IPS-20b (cell line): ENCODE measurements around the gene TBX20.
"Not testable (repeated sequence)": the region's sequence is repeated elsewhere in the genome, so short reads cannot be mapped to it uniquely, and the experiment has no call there.

Source experiments
- H3K27ac ChIP-seq: one replicate; pipeline ENCODE4 v1.5.1; 2013; ENCODE audit warnings: low read length
- H3K27me3 ChIP-seq: 2 replicates; pipeline ENCODE4 v1.6.1; 2013; ENCODE audit warnings: mild to moderate bottlenecking, low read length, inconsistent platforms; ENCODE audit not compliant: insufficient read depth
- H3K36me3 ChIP-seq: 2 replicates; pipeline ENCODE4 v1.6.1; 2013; ENCODE audit warnings: low read depth, mild to moderate bottlenecking, inconsistent platforms, low read length, moderate library complexity; ENCODE audit not compliant: insufficient read depth
- H3K4me1 ChIP-seq: 2 replicates; pipeline ENCODE4 v1.6.1; 2013; ENCODE audit warnings: mild to moderate bottlenecking, control low read depth, inconsistent platforms, low read length, moderate library complexity; ENCODE audit not compliant: insufficient read depth
- H3K4me3 ChIP-seq: 2 replicates; pipeline ENCODE4 v1.5.1; 2013; ENCODE audit warnings: mild to moderate bottlenecking, low read length, inconsistent platforms
- H3K9ac ChIP-seq: 2 replicates; pipeline ENCODE4 v1.6.1; 2013; ENCODE audit warnings: low read depth, mild to moderate bottlenecking, inconsistent platforms, low read length, moderate library complexity
- H3K9me3 ChIP-seq: 2 replicates; pipeline ENCODE4 v1.6.1; 2013; ENCODE audit warnings: mild to moderate bottlenecking, low read depth, low read length, inconsistent platforms; ENCODE audit not compliant: insufficient read depth

The TBX20 gene

DNA sequence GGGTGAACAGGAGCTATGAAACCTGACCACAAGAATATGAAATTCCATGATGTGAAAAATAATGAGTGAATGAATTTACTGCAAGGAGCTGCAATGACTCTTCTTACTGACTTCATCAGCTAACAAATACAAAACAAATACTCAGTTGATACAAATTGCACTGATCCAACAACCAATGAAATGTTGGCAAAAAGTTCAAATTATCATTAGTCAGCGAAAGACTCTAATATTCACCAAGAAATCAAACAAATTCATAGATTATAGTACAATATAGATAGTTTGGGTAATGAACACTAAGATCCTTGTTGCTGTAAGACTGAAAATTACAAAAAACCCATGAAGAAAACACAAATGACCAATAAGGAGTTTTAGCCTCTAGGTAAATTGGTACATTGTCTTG is 49.0 kb downstream of the TBX20 start:
- not testable (repeated sequence) for H3K36me3 ChIP-seq, H3K9me3 ChIP-seq, H3K27me3 ChIP-seq, H3K9ac ChIP-seq, H3K4me1 ChIP-seq, H3K27ac ChIP-seq, H3K4me3 ChIP-seq

DNA sequence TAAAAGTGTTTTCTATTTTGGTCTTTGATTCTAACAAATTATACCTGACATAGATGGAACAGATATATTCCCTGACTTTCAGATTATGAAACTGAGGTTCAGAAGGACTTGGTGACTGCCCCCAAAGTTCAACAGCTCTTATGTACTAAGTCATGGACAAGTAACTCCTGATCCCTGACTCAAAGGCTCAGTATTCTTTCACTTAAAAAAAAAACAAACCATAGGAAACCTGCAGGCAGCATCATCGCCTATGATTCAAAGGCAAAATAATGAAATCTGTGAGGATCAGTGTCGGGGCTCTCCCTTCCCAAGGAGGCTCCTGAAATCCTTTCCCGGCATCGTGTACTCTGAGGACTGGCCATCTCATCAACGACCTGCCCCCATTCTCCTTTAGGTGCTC is 49.9 kb downstream of the TBX20 start:
- not testable (repeated sequence) for H3K27ac ChIP-seq, H3K4me3 ChIP-seq, H3K9ac ChIP-seq, H3K9me3 ChIP-seq, H3K27me3 ChIP-seq, H3K4me1 ChIP-seq, H3K36me3 ChIP-seq

- H3K9ac ChIP-seq, H3K4me1 ChIP-seq, H3K27ac ChIP-seq, H3K9me3 ChIP-seq, H3K36me3 ChIP-seq, H3K27me3 ChIP-seq, H3K4me3 ChIP-seq: not testable (repeated sequence)
Observed at GRCh38 chr7:35202353-35202752, 51.5 kb downstream of the TBX20 start.

DNA sequence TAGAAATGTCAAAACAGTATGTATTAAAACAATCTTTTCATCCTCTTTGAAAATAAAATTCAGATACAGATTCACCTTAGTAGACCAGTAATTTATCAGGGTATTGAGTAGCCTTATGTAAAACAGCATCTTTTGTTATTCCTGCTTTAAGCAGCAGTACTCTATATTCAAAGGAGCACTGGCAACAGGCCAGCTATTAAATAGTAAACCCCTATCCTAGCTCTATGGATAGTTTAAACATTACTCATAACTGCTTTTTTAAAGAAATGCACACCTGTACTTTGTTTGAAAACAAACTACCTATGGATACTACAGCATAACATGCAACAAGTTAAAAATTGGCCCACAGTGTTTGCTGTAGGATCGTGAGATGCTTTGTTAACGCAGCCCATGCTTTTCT is 53.7 kb downstream of the TBX20 start:
- not testable (repeated sequence) for H3K36me3 ChIP-seq, H3K9ac ChIP-seq, H3K27ac ChIP-seq, H3K9me3 ChIP-seq, H3K4me1 ChIP-seq, H3K4me3 ChIP-seq, H3K27me3 ChIP-seq

- not testable (repeated sequence) for H3K4me3 ChIP-seq, H3K4me1 ChIP-seq, H3K27ac ChIP-seq, H3K36me3 ChIP-seq, H3K9me3 ChIP-seq, H3K9ac ChIP-seq, H3K27me3 ChIP-seq
Observed at GRCh38 chr7:35198370-35199140, 55.3 kb downstream of the TBX20 start.

DNA sequence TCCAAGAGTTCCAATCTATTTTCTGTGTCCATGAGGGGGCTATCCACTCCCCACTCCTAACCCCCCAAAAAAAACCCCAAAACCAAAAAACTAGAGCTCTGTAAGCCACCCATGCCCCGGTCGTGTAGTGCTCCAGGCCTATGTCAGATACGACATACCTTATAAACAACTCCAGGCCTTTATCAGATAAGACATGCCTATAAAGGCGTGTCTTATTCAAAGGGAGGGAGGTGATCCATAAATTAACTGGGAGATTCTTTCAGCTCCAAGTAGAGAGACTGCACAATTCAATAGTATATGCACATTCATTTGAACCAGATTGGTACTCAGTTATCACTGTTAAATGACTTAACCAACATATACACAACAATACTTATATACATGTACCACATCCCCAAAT is 62.3 kb downstream of the TBX20 start:
- H3K9ac ChIP-seq, H3K4me3 ChIP-seq, H3K4me1 ChIP-seq, H3K36me3 ChIP-seq, H3K9me3 ChIP-seq, H3K27ac ChIP-seq: not testable (repeated sequence)
- H3K27me3 ChIP-seq = peaks cover 21% of the 10 kb centered on the region

DNA sequence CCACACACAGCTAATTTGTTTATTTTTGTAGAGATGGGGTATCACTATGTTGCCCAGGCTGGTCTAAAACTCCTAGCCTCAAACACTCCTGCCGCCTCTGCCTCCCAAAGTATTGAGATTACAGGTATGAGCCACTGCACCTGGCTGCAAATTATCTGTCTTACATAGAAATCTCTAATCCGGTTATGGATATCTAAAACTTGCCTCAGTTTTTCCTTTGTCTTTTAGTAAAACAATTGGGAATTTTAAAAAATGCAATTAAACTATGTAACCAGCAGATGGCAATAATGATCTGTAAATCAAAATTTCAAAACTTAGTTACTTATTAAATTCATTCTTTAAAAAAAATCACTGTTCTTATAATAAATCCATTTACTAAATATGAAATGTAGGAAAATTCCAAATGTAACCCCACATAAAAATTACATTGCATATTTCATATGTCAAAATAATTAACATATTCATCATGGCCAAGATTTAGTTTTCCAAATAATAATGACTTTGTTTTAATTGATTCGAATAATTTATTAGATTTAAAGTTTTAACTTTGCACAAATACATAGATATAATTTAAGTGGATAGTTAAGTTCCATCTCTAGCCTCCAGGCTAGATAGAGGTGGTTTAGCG is 63.6 kb downstream of the TBX20 start:
- peaks cover 34% of the 10 kb centered on the region for H3K27me3 ChIP-seq

DNA sequence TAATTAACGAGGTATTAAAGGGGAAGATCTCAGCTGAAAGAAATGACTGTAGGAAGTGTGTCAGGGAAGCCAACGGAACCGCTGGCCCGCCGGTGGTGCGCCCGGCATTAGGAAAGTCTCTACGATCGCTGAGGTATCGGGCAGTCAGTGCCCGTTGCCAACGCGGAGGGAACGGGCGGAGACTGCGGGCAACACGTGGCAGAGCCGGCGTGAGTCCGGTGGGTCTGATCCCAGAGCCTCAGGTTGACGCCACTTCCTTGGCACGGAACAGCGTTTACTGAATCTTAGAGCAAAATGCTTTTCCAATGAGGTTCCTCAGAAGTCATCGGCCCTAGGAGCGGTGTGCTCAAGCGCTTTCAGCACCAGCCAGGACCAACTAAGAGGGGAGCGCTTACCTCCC is 67.1 kb downstream of the TBX20 start:
- H3K27ac ChIP-seq, H3K4me1 ChIP-seq, H3K36me3 ChIP-seq, H3K9ac ChIP-seq, H3K9me3 ChIP-seq: not testable (repeated sequence)
- Histone ChIP-seq H3K27me3 (peaks cover 41% of the 10 kb centered on the region), H3K4me3 (peak overlapping the region; percentile 69)

More for the DNA sequence above, 63.6 kb downstream of the TBX20 start:
- not testable (repeated sequence) for H3K9me3 ChIP-seq, H3K4me1 ChIP-seq, H3K9ac ChIP-seq, H3K27ac ChIP-seq, H3K36me3 ChIP-seq, H3K4me3 ChIP-seq

GRCh38 chr7:35185908-35186731 is 67.8 kb downstream of the TBX20 start:
- Histone ChIP-seq H3K27ac (no peak overlapping the region), H3K4me1 (no peaks in the 10 kb centered on the region), H3K4me3 (peak overlapping the region; percentile 69), H3K9ac (no peak overlapping the region; the same call in 1 of the 2 replicates), H3K36me3 (no peaks in the 10 kb centered on the region), H3K9me3 (no peaks in the 10 kb centered on the region), H3K27me3 (peaks cover 41% of the 10 kb centered on the region)

- not testable (repeated sequence) for H3K4me1 ChIP-seq, H3K9ac ChIP-seq, H3K27ac ChIP-seq, H3K36me3 ChIP-seq, H3K9me3 ChIP-seq
- H3K4me3 ChIP-seq = peak overlapping the region; percentile 69
- peaks cover 41% of the 10 kb centered on the region for H3K27me3 ChIP-seq
Observed at GRCh38 chr7:35185578-35185907, 68.4 kb downstream of the TBX20 start.

GRCh38 chr7:35184961-35185360 is 68.9 kb downstream of the TBX20 start:
- H3K27ac ChIP-seq, H3K4me3 ChIP-seq, H3K36me3 ChIP-seq, H3K9ac ChIP-seq, H3K4me1 ChIP-seq, H3K9me3 ChIP-seq: not testable (repeated sequence)
- peaks cover 41% of the 10 kb centered on the region for H3K27me3 ChIP-seq
